T-cell (primary cell): ENCODE data around the gene CNOT2. TPM values are rescaled to one million over a fixed set of nuclear protein-coding genes. Genes with fewer than 3 reads are reported as not detected.
A peak's percentile ranks its signal among the peaks of the same experiment; 100 is the strongest.

Experiments
- ATAC-seq, 4 experiments: fragments of 200-7000 bp in 3 of 4; fragments of 150-1000 bp in 1 of 4; cut with Tn5 transposase; replicated peaks in 1 of 4; 1 replicate in 3 of 4; 2 replicates in 1 of 4; pipeline ENCODE4 v1.10.0; 2021; ENCODE audit warnings: moderate library complexity in 3 of 4, mild to moderate bottlenecking in 2 of 4, moderate number of reproducible peaks in 1 of 4
- CTCF ChIA-PET, 2 donors: fragments of 300-600 bp; sonication (Branson Sonifier 250); formaldehyde crosslinking; loops; one replicate each; lab custom pipeline; 2022; ENCODE audit warnings: antibody characterized with exemption in 2 of 2; lab: Charles Lee
- POLR2A ChIA-PET, 2 donors: fragments of 300-600 bp; sonication (Branson Sonifier 250); formaldehyde crosslinking; loops; one replicate each; lab custom pipeline; 2022; ENCODE audit warnings: antibody characterized with exemption in 2 of 2; lab: Charles Lee
- DNase-seq, 35 experiments: peaks; one replicate each; pipeline versions ENCODE4 v3.0.0 to v3.0.0-alpha.2; 2013 to 2023
- H3K27ac ChIP-seq: one replicate; pipeline ENCODE4 v1.5.1; 2013; ENCODE audit warnings: low read length
- H3K27me3 ChIP-seq, 2 experiments: replicated peaks in 1 of 2; 1 replicate in 1 of 2; 2 replicates in 1 of 2; pipeline versions ENCODE4 v1.6.1 to v1.7.0; 2013; ENCODE audit warnings: low read length in 1 of 2, mixed read lengths in 1 of 2; ENCODE audit not compliant: control insufficient read depth in 2 of 2, insufficient read depth in 2 of 2; ENCODE audit errors: extremely low read depth in 1 of 2
- H3K36me3 ChIP-seq, 2 donors: 1 replicate in 1 of 2; 2 replicates in 1 of 2; pipeline versions ENCODE4 v1.6.1 to v1.7.0; 2013; ENCODE audit warnings: low read length in 1 of 2; ENCODE audit not compliant: control insufficient read depth in 2 of 2, insufficient read depth in 1 of 2; ENCODE audit errors: extremely low read depth in 1 of 2
- H3K4me1 ChIP-seq, 2 experiments: 1 replicate in 1 of 2; 2 replicates in 1 of 2; pipeline versions ENCODE4 v1.6.1 to v1.7.0; 2013; ENCODE audit warnings: low read length in 2 of 2, mixed read lengths in 1 of 2; ENCODE audit not compliant: insufficient read depth in 2 of 2, control insufficient read depth in 1 of 2; ENCODE audit errors: extremely low read depth in 1 of 2
- H3K4me3 ChIP-seq, 2 donors: 1 replicate in 1 of 2; 2 replicates in 1 of 2; pipeline versions ENCODE4 v1.5.1 to v1.7.0; 2013; ENCODE audit warnings: mild to moderate bottlenecking in 2 of 2, low read length in 1 of 2, moderate library complexity in 1 of 2; ENCODE audit not compliant: control insufficient read depth in 1 of 2; ENCODE audit errors: extremely low read depth in 1 of 2
- H3K9me3 ChIP-seq: 2 replicates; pipeline ENCODE4 v1.7.0; 2013
- H3K27ac Mint-ChIP-seq, 2 donors: one replicate each; pipeline ENCODE4 v1.8.0; 2020 to 2021; ENCODE audit warnings: mild to moderate bottlenecking in 2 of 2, mixed read lengths in 2 of 2
- H3K27me3 Mint-ChIP-seq, 2 donors: one replicate each; pipeline ENCODE4 v1.8.0; 2021 to 2022; ENCODE audit warnings: mixed read lengths in 2 of 2
- H3K36me3 Mint-ChIP-seq: one replicate; pipeline ENCODE4 v1.8.0; 2021; ENCODE audit warnings: mixed read lengths
- H3K4me1 Mint-ChIP-seq, 3 donors: one replicate each; pipeline ENCODE4 v1.8.0; 2020 to 2022; ENCODE audit warnings: mixed read lengths in 3 of 3, mild to moderate bottlenecking in 1 of 3
- H3K4me3 Mint-ChIP-seq, 3 donors: one replicate each; pipeline ENCODE4 v1.8.0; 2020 to 2022; ENCODE audit warnings: mild to moderate bottlenecking in 3 of 3, mixed read lengths in 3 of 3, moderate library complexity in 3 of 3
- H3K9me3 Mint-ChIP-seq, 3 donors: one replicate each; pipeline ENCODE4 v1.8.0; 2020 to 2022; ENCODE audit warnings: mixed read lengths in 3 of 3
- WGBS: methylation state at CpG from one replicate; pipeline ENCODE4 v1.1.5; 2013; ENCODE audit warnings: missing lambda C conversion rate; ENCODE audit not compliant: insufficient coverage; 5-methylcytosine and 5-hydroxymethylcytosine counted together
- total RNA-seq, 35 experiments: library from RNA in 6 of 35; stranded (reverse) in 6 of 35; fragments of 120-200 nt in 1 of 35; gene quantifications; one replicate each; pipeline versions ENCODE4 v1.2.1 to v1.2.4 and lab custom pipeline; 2013 to 2026

Gene CNOT2
- total RNA-seq, 5 donors from 2014 or later (not counting 1 experiment from before 2014, with no cell fraction given): 80.0 to 135 (median 86.4) TPM

DNA sequence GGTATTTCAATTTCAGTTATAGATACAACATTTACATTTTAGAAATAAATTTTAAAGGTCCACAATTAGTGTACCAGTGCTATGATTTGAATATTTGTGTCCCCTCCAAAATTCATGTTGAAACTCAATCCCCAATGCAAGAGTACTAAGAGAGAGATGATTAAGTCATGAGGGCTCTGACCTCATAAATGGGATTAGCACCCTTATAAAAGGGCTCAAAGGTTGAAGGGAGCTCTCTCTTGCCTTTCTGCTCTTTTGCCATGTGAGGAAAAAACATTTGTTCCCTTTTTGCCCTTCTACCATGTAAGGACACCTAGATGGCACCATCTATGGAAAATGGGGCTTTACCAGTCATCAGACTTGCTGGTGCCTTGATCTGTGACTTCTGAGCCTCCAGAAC, 25.8 kb upstream of the CNOT2 start:
- peaks cover 32% of the 10 kb centered on the region for H3K36me3 Mint-ChIP-seq
- Histone ChIP-seq H3K4me3 (no peak overlapping the region), H3K9me3 (peaks cover 5% of the 10 kb centered on the region), H3K27ac (no peak overlapping the region), H3K4me1 (no peaks in the 10 kb centered on the region), H3K27me3 (peaks cover 0 to 6% of the 10 kb centered on the region in 2 experiments), H3K36me3 (no peaks in the 10 kb centered on the region)
- ATAC-seq (no peak), DNase-seq (no peak)
- H3K9me3 Mint-ChIP-seq: peaks cover 8 to 20% (median 15%) of the 10 kb centered on the region in 3 donors
- H3K4me3 Mint-ChIP-seq: no peak overlapping the region
- no peaks in the 10 kb centered on the region for H3K27me3 Mint-ChIP-seq
- ChIA-PET POLR2A (no interaction called here), CTCF (no interaction called here)
- H3K27ac Mint-ChIP-seq: no peak overlapping the region
- no peaks in the 10 kb centered on the region for H3K4me1 Mint-ChIP-seq

DNA sequence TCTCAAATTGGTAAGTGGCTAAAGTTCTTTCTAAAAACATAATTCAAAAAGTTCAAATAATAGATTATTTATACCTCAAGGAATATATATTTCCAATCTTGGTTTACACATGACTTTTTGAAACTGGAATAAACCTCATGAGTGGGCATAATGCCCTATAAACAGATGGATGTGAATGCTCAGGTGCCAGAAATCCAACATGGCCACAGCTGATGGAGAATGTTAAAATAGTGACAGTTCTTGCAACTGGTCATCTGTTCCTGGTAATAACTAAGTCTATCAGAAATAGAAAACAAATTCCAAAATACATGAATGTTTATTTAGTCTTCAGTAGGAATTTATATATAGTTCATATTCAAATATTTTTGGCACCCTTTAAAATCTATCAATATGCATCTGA, 21.6 kb upstream of the CNOT2 start:
- Histone ChIP-seq H3K27ac (no peak overlapping the region), H3K9me3 (no peaks in the 10 kb centered on the region), H3K4me1 (no peaks in the 10 kb centered on the region), H3K36me3 (no peaks in the 10 kb centered on the region), H3K4me3 (no peak overlapping the region), H3K27me3 (no peaks in the 10 kb centered on the region)
- DNase-seq (no peak), ATAC-seq (no peak)
- POLR2A ChIA-PET: no interaction called here
- no peak overlapping the region for H3K4me3 Mint-ChIP-seq
- H3K36me3 Mint-ChIP-seq: peaks cover 23% of the 10 kb centered on the region
- H3K9me3 Mint-ChIP-seq: no peaks in the 10 kb centered on the region
- no peak overlapping the region for H3K27ac Mint-ChIP-seq
- no peaks in the 10 kb centered on the region for H3K27me3 Mint-ChIP-seq
- H3K4me1 Mint-ChIP-seq: no peaks in the 10 kb centered on the region
- CTCF ChIA-PET: no interaction called here

DNA sequence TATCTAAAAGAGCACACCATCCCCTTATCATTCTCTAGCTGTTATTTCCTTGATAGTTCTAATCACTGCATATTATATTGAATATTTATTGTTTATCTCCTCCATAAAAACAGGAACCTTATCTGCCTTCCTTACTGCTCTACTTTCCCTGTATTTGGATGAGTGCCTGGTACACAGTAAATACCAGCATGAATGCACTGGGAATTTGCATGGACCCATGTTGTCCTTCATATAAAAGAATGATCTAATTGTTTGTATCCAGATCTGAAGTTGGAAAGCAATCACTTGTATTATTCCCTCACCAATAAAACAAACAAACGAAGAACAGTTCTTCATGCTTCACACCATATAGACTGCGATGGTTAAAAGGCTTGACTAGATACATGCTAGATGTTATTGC, 15.3 kb upstream of the CNOT2 start:
- no peak overlapping the region for H3K27ac ChIP-seq
- no peaks in the 10 kb centered on the region for H3K27me3 ChIP-seq
- H3K4me3 ChIP-seq: no peak overlapping the region
- DNase-seq (no peak), ATAC-seq (no peak)
- Mint-ChIP-seq H3K4me1 (no peaks in the 10 kb centered on the region), H3K27me3 (no peaks in the 10 kb centered on the region), H3K4me3 (no peak overlapping the region), H3K36me3 (peaks cover 10% of the 10 kb centered on the region), H3K27ac (no peak overlapping the region), H3K9me3 (no peaks in the 10 kb centered on the region)
- CTCF ChIA-PET: no interaction called here
- POLR2A ChIA-PET: no interaction called here
- no peaks in the 10 kb centered on the region for H3K36me3 ChIP-seq
- WGBS: no CpG with 5 or more reads among the region's 2 CpGs
- no peaks in the 10 kb centered on the region for H3K4me1 ChIP-seq
- no peaks in the 10 kb centered on the region for H3K9me3 ChIP-seq

DNA sequence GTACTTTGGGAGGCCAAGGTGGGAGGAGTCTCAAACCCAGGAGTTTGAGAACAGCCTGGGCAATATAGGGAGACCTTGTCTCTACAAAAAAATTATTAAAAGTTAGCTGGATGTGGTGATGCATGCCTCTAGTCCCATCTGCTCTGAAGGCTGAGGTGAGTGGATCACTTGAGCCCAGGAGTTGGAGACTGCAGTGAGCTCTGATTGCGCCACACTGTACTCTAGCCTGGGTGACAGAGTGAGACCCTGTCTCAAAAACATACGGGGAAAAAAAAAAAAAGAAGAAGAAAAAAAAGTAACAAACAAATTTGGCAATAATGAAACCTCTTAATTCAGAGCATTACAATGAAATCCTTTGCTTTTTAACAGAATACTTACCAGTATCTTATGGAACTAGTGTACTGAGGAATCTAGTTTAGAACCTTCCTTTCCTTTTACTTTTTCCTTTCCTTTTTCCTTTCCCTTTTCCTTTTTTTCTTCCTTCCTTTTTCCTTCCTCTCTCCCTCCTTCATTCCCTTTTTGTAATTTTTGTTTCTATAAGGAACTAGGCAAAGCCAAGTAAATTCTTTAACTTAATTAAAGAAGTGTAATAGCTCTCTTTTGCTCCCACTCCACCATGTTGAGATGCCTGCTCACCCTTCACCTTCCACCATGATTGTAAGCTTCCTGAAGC, 12.2 kb upstream of the CNOT2 start:
- ChIA-PET POLR2A (interaction anchor here in 1 of 2 donors (0.6 kb wide), 1 partner anchor 15 kb away, joined by 6 read pairs; no protein-coding TSS in a partner anchor), CTCF (interaction anchor here (0.5 to 0.6 kb wide), 2 partner anchors 97 to 109 kb away, joined by 5 read pairs; no protein-coding TSS in a partner anchor)
- DNase-seq (no peak), ATAC-seq (no peak)
- Mint-ChIP-seq H3K4me1 (no peaks in the 10 kb centered on the region), H3K36me3 (no peaks in the 10 kb centered on the region), H3K27ac (no peak overlapping the region), H3K9me3 (peaks cover 0 to 4% (median 0%) of the 10 kb centered on the region in 3 donors), H3K4me3 (no peak overlapping the region), H3K27me3 (no peaks in the 10 kb centered on the region)
- H3K27me3 ChIP-seq: no peaks in the 10 kb centered on the region
- no peaks in the 10 kb centered on the region for H3K4me1 ChIP-seq
- no peaks in the 10 kb centered on the region for H3K9me3 ChIP-seq
- no CpG with 5 or more reads among the region's 2 CpGs for WGBS
- H3K36me3 ChIP-seq: no peaks in the 10 kb centered on the region
- no peak overlapping the region for H3K4me3 ChIP-seq
- H3K27ac ChIP-seq: no peak overlapping the region

DNA sequence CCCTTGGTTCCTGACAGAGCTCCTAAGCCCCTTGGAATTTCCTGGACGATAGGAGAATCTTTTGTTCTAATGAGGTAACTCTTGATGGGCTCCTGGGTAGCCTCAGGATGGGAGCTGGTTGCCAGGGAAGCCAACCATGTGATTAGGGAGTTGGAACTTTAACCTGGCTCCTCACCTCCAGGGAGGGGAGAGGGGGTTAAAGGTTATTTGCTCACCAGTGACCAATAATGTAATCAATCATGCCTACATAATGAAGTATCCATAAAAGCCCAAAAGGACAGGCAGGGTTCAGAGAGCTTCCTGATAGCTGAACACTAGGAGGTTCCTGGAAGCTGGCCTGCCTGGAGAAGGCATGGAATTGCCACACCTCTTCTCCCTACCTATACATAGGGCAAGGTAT, 6.2 kb upstream of the CNOT2 start:
- no CpG with 5 or more reads among the region's 1 CpG for WGBS
- Histone ChIP-seq H3K9me3 (no peaks in the 10 kb centered on the region), H3K36me3 (peaks cover 4 to 26% of the 10 kb centered on the region in 2 donors), H3K27ac (no peak overlapping the region), H3K27me3 (no peaks in the 10 kb centered on the region), H3K4me1 (peaks cover 0 to 3% of the 10 kb centered on the region in 2 experiments), H3K4me3 (no peak overlapping the region)
- H3K4me1 Mint-ChIP-seq: peaks cover 19 to 24% (median 20%) of the 10 kb centered on the region in 3 donors
- H3K9me3 Mint-ChIP-seq: peaks cover 0 to 4% (median 0%) of the 10 kb centered on the region in 3 donors
- DNase-seq (no peak), ATAC-seq (no peak)
- H3K27ac Mint-ChIP-seq: no peak overlapping the region
- H3K36me3 Mint-ChIP-seq: peaks cover 32% of the 10 kb centered on the region
- ChIA-PET CTCF (no interaction called here), POLR2A (interaction anchor here in 1 of 2 donors (0.5 kb wide), 1 partner anchor 69 kb away, joined by 12 read pairs; no protein-coding TSS in a partner anchor)
- H3K27me3 Mint-ChIP-seq: no peaks in the 10 kb centered on the region
- no peak overlapping the region for H3K4me3 Mint-ChIP-seq

DNA sequence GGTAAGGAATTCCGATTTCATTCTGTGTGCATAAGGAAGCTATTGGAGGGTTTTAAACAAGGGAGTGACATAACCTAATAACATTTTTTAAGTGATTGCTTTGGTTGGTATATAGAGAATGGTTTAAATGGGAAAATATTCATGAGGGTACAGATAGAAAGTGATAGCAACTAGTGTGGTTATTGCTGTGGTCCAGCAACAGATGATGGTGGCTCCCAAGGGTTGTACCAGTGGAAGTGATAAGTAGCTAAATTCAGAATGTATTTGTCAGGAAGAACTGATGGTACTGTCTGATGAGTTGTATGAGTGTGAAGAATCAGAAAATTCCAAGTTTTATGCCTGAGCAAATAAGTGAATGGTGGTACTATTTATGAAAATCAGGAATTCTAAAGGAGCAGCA, 2.6 kb upstream of the CNOT2 start:
- no peaks in the 10 kb centered on the region for H3K27me3 Mint-ChIP-seq
- ATAC-seq (no peak), DNase-seq (peak in 1 of 35 experiments; percentile 18)
- peak overlapping the region in 2 of 3 donors; percentile 1 to 41 for H3K4me3 Mint-ChIP-seq
- Histone ChIP-seq H3K9me3 (no peaks in the 10 kb centered on the region), H3K36me3 (peaks cover 4 to 26% of the 10 kb centered on the region in 2 donors), H3K27ac (no peak overlapping the region), H3K27me3 (no peaks in the 10 kb centered on the region), H3K4me1 (peaks cover 4 to 21% of the 10 kb centered on the region in 2 experiments), H3K4me3 (no peak overlapping the region)
- peaks cover 32% of the 10 kb centered on the region for H3K36me3 Mint-ChIP-seq
- POLR2A ChIA-PET: interaction anchor here in 1 of 2 donors (0.5 kb wide), 1 partner anchor 76 kb away, joined by 3 read pairs; no protein-coding TSS in a partner anchor
- H3K27ac Mint-ChIP-seq: no peak overlapping the region
- H3K9me3 Mint-ChIP-seq: no peaks in the 10 kb centered on the region
- no CpG with 5 or more reads among the region's 1 CpG for WGBS
- CTCF ChIA-PET: interaction anchor here in 1 of 2 donors (0.6 kb wide), 1 partner anchor 43 kb away, joined by 5 read pairs; no protein-coding TSS in a partner anchor
- H3K4me1 Mint-ChIP-seq: peaks cover 43 to 50% (median 47%) of the 10 kb centered on the region in 3 donors
